Measurements from ENCODE around the gene PPFIBP2. TPM values are rescaled to one million over a fixed set of nuclear protein-coding genes. Genes with fewer than 3 reads are reported as not detected.

The PPFIBP2 gene
- total and polyA plus RNA-seq, 2 of the 13 experiments (the other 11 are each of a cell fraction or from before 2014, with no cell fraction given) = 15.0 to 52.5 TPM

DNA sequence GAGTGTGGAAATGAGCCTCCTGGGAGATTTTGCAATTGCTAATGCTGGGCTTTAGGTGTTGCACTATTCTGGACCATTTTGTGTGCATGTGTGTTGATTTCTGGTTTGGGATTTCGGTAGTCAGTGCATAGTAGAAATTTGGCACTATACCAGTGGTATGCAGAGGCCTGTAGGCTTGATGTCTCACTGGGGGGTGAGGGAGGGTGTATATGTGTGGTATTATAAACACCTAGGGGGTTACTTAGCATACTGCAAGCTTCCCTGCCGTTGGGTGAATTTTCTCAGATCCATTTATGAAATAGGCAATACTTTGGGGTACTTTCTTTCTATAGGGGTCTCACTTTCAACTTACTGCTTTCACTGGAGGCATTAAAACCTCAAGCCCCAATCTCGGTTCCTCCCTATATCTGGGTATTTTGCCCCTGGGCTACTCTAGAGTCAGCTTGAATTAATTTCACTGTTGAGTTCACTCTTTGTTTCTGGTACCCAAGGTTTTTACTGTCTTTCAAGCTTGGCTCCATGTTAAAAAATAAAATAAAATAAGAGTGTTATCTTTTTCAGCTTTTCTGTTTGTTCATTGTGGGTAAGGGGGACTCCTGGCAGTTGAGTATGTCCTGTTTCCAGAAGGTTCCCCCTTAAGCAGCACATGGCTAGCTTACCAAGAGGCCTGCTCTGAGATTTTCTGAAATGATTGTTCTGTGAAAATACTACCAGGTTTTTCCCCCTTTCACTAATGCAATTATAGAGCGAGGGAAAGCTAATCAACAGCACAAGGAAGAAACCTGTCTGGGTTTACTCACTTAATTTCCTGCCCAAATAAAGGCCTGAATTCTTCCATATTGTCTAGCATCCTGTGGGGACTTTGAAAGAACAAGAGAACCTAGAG, 45.8 kb downstream of the PPFIBP2 start:
- Histone ChIP-seq H3K4me3 (replicated peaks in 1 of 3; ENCODE audit: insufficient read depth in 1 of 3, low read depth in 2 of 3, low read length in 3 of 3) (no peak overlapping the region), H3K79me2 (ENCODE audit: insufficient read depth, low read length) (no peaks in the 10 kb centered on the region), H3K4me2 (ENCODE audit: low read depth, low read length) (no peak overlapping the region), H3K4me1 (ENCODE audit: insufficient read depth, low read length) (peaks cover 11% of the 10 kb centered on the region), H3K9ac (ENCODE audit: insufficient read depth, low read depth, low read length) (no peak overlapping the region), H3K9me3 (ENCODE audit: low read length) (no peaks in the 10 kb centered on the region), H3K36me3 (replicated peaks in 1 of 2; ENCODE audit: control insufficient read depth in 1 of 2, insufficient read depth in 2 of 2, low read length in 2 of 2) (no peaks in the 10 kb centered on the region), H4K20me1 (ENCODE audit: insufficient read depth, low read length) (no peaks in the 10 kb centered on the region), H3K27ac (ENCODE audit: extremely low read length, insufficient read depth, low read length) (no peak overlapping the region), H2AFZ (ENCODE audit: low read length) (no peak overlapping the region), H3K27me3 (ENCODE audit: control insufficient read depth in 1 of 2, insufficient read depth in 2 of 2, low read length in 2 of 2) (no peaks in the 10 kb centered on the region)
- DNase-seq (ENCODE audit: low spot score) (no peak), FAIRE-seq (no peak), ATAC-seq (no peak)
- intact Hi-C loops (cut with micrococcal nuclease; ENCODE audit: unreplicated experiment) = no loop called here
- ChIA-PET CTCF (ENCODE audit: low intra/inter-chr PET ratio, low total read pairs) (no interaction called here), POLR2A (no interaction called here)
- WGBS (ENCODE audit: low lambda C conversion rate) = 84% methylated on average over 4 of the region's 4 CpGs
- TF ChIP-seq ZMYM2 (CRISPR knock-in tag; IDR thresholded peaks at IDR 0.05) = no peak
- no peak for TF ChIP-seq ZNF138 (CRISPR knock-in tag; IDR thresholded peaks at IDR 0.05; ENCODE audit: low read depth)
- TF ChIP-seq MYNN (CRISPR knock-in tag; IDR thresholded peaks at IDR 0.05; ENCODE audit: low read depth) = no peak
- no peak for TF ChIP-seq ZNF441 (CRISPR knock-in tag; IDR thresholded peaks at IDR 0.05; ENCODE audit: borderline replicate concordance)
- no peak for TF ChIP-seq KDM5B (CRISPR knock-in tag; IDR thresholded peaks at IDR 0.05; ENCODE audit: borderline replicate concordance)
- no peak for TF ChIP-seq GPN1 (CRISPR knock-in tag; IDR thresholded peaks at IDR 0.05; ENCODE audit: borderline replicate concordance)
- TF ChIP-seq ZNF841 (CRISPR knock-in tag; IDR thresholded peaks at IDR 0.05; ENCODE audit: borderline replicate concordance) = no peak
- no peak for TF ChIP-seq FOXP1 (IDR thresholded peaks at IDR 0.05)
- TF ChIP-seq FOXP1 (CRISPR knock-in tag; IDR thresholded peaks at IDR 0.05) = no peak
- no peak for TF ChIP-seq KDM5A (IDR thresholded peaks at IDR 0.05; ENCODE audit: borderline replicate concordance, low read length)
- TF ChIP-seq HCFC1 (IDR thresholded peaks at IDR 0.05; ENCODE audit: low read depth, low read length) = no peak
- TF ChIP-seq BRD4 (CRISPR knock-in tag; IDR thresholded peaks at IDR 0.05) = no peak
- no peak for TF ChIP-seq ATF7-NPFF (CRISPR knock-in tag; IDR thresholded peaks at IDR 0.05; ENCODE audit: low read depth)
- TF ChIP-seq NFRKB (IDR thresholded peaks at IDR 0.05) = no peak
- TF ChIP-seq ZNF44 (CRISPR knock-in tag; IDR thresholded peaks at IDR 0.05) = no peak
- no peak for TF ChIP-seq ZNF3 (CRISPR knock-in tag; IDR thresholded peaks at IDR 0.05)
- TF ChIP-seq ZNF558 (CRISPR knock-in tag; IDR thresholded peaks at IDR 0.05; ENCODE audit: borderline replicate concordance) = no peak
- TF ChIP-seq, protein P1, sequence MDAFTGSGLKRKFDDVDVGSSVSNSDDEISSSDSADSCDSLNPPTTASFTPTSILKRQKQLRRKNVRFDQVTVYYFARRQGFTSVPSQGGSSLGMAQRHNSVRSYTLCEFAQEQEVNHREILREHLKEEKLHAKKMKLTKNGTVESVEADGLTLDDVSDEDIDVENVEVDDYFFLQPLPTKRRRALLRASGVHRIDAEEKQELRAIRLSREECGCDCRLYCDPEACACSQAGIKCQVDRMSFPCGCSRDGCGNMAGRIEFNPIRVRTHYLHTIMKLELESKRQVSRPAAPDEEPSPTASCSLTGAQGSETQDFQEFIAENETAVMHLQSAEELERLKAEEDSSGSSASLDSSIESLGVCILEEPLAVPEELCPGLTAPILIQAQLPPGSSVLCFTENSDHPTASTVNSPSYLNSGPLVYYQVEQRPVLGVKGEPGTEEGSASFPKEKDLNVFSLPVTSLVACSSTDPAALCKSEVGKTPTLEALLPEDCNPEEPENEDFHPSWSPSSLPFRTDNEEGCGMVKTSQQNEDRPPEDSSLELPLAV (CRISPR knock-in tag; conservative IDR thresholded peaks at IDR 0.05; ENCODE audit: low read depth) = no peak
- no peak for TF ChIP-seq NCOR1 (IDR thresholded peaks at IDR 0.05; ENCODE audit: borderline replicate concordance, low read length)
- TF ChIP-seq, protein P2, sequence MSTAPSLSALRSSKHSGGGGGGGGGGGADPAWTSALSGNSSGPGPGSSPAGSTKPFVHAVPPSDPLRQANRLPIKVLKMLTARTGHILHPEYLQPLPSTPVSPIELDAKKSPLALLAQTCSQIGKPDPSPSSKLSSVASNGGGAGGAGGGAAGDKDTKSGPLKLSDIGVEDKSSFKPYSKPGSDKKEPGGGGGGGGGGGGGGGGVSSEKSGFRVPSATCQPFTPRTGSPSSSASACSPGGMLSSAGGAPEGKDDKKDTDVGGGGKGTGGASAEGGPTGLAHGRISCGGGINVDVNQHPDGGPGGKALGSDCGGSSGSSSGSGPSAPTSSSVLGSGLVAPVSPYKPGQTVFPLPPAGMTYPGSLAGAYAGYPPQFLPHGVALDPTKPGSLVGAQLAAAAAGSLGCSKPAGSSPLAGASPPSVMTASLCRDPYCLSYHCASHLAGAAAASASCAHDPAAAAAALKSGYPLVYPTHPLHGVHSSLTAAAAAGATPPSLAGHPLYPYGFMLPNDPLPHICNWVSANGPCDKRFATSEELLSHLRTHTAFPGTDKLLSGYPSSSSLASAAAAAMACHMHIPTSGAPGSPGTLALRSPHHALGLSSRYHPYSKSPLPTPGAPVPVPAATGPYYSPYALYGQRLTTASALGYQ (CRISPR knock-in tag; IDR thresholded peaks at IDR 0.05) = no peak
- BruUV-seq (replicated peaks) = no TSS peak
- in situ Hi-C loops (cut with HindIII; ENCODE audit: extremely low pct_ligation_motif_present, low pct_unique_long_range_greater_than_20kb) = no loop called here
